GM21737 (cell line): ENCODE results near the gene PHACTR1.
"Not testable (repeated sequence)": the region's sequence is repeated elsewhere in the genome, so short reads cannot be mapped to it uniquely, and the experiment has no call there.

Experiments
- ATAC-seq: cut with Tn5 transposase; IDR thresholded peaks from one replicate; pipeline ENCODE4 v1.9.1; 2021; ENCODE audit warnings: mild to moderate bottlenecking, moderate library complexity; ENCODE audit not compliant: unreplicated experiment

The PHACTR1 gene

DNA sequence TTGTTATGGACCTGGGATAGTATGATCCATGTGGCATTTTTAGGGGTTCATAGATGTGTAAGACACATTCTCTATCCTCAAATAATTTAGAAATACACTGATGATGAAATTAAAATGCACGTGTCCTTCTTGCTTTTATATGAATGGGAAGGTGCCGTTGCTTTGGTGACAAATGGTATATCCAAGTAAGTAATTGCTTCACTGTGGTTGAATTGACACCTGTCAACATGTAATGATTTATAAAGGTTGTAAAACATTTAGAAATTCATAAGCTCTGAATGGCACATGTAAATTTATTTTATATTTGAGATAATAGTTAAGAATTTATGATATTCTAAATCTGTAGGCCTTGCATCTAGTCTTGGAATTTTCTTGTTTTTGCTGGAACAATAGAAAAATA lies 227.0 kb downstream of the PHACTR1 start:
- no peak for ATAC-seq

DNA sequence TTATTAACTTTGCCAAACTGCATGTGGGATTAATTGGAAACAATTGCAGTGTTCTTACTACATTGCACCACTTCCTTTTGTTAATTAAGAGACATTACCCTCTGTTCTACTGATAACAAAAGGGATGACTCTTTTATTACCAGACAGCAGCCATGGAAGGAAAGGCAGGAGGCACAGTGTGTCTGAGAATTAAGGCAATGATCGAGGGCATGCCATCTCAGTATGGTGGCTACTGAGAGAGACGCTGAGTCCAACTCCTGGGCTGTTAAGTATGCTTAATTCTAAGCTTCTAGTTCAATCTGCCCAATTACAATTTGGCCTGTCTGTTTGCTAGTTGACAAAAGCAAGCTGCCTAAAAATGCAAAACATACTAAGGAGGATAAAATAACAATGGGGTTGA lies 227.4 kb downstream of the PHACTR1 start:
- no peak for ATAC-seq

DNA sequence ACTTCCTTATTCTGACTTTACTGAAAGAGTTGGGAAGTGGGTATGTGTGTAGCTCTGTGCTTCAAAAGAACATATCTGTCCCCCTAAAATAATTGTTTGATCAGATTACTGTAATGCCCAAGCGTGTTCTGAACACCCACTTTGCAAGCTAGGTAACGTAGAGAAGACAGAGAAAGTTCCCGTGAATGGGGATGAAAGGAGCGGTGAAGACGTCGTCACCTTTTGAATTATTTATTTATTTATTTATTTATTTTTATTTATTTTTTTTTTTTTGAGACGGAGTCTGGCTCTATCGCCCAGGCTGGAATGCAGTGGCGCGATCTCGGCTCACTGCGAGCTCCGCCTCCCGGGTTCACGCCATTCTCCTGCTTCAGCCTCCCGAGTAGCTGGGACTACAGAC lies 228.0 kb downstream of the PHACTR1 start:
- ATAC-seq, result not testable (repeated sequence)

DNA sequence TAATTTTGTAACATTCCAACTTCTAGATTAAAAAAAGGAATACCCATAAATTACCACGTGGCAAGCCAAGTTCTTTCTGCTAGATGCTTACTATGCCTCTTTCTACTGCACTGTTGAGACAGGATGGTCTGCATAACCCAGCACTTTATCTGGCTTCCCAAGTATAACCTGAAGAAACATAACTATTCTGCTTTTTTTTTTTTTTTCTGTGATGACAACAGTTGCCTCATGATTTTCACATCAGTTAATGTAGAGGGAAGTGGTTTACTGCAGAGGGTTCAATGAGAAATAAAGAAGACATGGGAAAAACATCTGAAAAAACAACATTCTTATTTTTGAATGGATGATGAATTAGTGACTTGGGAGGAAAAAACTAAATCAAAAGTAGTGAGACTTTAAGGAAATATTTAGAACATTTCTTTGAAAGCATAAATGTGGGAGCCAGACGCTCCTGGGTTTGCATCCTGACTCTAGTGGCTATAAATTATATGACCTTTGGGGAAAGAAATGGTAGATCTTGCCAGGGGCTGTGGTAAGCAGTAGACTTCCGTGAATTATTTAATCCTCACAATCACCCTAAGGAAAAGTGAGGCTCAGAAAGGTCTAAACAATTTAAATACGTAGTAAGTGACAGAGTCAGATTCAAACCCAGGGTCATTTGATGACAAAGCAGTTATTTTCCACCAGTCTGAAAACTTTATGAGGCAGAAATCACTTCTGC lies 230.7 kb downstream of the PHACTR1 start:
- no peak for ATAC-seq

DNA sequence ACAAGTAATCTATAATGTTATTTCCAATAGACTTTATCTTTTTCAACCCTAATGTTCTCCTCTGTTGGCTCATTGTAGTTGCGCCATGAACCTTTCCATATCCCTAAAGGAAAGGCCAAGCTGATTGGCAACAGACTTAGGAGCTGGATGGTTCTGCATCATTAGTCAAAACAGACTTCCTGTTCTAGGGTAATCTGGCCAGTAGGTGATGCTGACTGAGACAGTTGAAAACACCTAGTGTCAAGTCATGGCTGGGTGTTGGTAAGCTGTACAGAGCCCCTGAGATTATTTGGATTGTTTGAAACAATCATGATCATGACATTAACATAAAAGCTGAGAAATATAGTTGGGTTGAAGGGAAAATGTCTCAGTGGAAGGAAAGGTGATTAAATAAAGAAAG lies 231.4 kb downstream of the PHACTR1 start:
- ATAC-seq, result no peak

DNA sequence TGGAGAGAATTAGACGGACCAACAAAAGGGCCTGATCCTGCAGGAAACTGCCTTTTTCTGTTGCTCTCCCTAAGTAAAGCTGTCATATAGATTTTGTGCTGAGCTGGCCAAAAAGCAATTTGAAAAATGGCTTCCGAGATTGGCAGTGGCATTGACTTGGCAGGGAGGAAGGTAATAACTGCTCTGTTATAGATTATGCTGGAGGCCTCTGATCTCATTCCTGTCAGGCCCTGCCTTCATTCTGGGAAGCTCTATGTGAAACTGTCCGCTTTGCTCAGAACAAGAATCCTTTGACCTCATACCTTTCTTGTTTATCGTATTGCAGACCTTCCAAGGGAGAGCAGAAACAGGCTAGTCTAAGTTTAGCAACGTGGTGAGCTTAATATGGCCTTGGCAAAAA lies 234.4 kb downstream of the PHACTR1 start:
- ATAC-seq, result no peak

DNA sequence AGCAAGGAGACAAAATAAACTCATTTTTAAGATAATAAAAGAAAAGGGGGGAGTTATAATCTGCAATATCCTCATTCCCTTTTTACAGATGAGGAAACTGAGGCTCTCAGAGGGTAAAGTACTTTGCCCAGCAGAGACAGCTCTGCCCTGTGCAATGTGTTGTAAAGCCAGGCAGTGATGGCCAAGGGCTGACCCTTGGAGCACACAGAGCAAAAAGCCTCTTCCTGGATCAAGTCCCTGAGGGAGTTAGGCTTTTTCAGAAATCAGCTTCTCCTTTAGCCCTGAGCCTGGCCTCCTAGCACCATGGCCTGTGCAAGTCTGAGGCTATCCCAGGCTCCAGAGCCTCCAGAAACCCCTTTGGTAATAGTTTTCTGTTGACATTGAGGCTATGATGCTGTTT lies 234.8 kb downstream of the PHACTR1 start:
- no peak for ATAC-seq

DNA sequence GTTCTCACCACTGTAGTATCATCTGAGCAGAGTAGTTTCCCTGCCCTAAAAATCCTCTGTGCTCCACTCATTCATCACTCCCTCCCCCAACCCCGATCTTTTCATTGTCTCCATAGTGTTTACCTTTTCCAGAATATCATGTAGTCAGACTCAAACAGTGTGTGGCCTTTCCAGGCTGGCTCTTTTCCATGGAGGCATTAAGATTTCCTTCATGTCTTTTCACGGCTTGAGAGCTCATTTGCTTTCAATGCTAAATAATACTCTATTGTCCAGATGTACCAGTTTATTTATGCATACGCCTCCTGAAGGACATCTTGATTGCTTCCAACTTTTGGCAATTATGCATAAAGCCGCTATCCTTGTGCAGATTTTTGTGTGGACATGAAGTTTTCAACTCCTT lies 235.8 kb downstream of the PHACTR1 start:
- no peak for ATAC-seq

DNA sequence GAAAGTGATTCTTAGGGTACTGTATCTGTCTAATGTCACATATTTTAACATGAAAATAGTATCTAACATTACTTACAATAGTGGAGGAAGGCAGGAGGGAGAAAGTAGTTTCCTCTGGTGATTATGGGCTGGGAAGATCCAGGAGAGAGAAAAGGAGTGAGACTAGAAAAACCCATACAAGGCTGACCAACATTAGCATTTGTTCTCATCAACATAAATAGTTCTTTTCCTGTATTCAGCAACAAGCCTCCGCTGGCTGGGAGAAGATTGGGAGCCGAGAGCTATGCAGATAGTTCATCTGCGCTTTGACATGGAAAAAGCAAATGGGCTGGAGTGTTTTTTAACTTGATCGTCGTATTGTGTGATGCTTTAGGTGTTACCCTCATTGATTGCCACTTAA lies 239.4 kb downstream of the PHACTR1 start:
- ATAC-seq, result no peak

DNA sequence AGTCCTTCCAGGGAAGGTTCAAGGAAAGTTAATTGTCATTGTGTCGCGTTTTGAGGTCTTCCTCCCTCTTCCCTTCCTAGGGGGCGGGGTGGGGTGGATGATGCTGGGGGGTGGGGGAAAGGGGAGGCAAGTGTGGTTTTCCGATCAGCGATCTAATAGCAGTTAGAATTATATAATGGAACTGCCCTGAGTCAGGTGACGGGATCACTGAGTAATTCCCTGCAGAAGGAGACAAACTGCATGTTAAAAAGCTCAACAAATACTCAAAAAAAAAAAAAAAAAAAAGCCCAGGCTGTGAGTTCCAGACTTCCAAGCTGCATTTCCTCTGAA lies 240.4 kb downstream of the PHACTR1 start:
- no peak for ATAC-seq

DNA sequence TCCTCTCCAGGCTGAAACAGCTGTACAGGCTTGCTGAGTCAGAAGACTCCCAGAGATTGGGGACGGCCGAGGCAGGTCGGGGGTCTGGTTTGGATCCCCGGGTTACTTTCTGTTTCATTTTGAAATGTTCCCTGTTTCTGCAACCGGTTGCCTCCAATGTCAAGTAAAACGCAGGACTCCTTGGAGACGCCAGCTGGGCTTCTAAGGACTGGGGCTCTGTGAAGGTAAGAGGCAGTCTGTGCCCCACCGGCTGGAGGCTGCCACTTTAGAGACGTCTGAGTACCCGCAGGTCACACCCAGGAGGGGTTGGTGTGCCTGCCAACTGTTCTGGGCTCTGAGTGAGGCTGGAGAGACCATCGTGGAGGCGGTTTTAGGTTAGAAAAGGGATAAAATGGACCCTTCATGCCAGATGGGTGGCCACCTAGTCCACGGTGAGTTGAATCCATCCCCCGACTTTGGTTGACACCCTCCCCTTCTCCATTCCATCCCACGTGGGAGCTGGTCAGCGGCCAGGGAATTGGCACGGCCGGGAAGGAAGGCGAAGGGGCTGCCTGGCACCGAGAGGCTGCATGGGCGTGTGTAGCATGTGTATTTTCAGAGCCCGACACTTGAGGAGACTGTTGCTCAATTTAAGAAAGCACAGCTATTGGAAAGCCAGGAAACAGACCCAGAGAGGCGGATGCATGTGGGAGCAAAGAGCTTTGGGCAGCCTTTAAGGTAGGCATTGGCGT lies 240.9 kb downstream of the PHACTR1 start:
- no peak for ATAC-seq

DNA sequence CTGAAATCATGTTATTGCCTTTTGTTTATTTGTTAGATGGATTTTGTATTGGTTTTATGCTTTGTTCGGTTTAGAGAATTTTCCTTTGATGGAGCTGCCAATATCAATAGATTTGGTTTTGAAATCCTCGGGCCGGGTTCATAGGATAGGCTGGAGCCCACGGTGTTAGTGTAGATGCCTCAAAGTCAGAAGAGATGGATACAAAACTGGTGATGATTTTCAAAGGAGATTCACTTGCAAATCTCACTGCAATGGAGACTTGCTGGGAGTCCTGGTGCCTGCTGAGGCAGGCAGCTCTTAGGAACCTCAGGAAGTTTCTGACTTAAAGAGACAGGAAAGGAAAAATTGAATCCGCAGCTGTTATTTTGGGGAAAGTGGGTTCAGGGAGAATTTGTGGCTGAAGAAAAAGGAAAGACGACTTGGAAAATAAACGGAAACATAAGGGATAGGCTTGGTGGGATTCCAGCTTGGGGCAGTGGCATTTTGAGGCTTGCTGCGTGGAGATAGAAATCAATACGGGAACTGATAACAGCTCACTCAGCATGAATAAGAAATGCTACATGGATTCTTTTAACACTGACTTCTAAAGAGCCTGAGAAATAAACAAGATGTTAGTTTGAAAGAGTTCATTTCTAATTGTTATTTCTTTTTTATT lies 241.6 kb downstream of the PHACTR1 start:
- ATAC-seq, result no peak

DNA sequence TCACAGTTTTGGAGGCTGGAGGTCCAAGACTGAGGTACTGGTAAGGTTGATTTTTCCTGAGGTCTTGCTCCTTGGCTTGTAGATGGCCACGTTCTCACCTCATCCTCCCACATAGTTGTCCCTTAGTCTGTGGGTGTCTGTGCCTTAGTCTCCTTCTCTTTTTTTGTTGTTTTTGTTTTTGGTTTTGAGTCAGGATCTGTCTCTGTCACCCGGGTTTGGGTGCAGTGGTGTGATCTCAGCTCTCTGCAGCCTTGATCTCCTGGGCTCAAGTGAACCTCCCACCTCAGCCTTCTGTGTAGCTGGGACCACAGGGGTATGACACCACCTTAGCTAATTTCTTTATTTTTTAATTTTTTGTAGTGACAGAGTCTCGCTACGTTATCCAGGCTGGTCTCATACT lies 245.2 kb downstream of the PHACTR1 start:
- no peak for ATAC-seq

DNA sequence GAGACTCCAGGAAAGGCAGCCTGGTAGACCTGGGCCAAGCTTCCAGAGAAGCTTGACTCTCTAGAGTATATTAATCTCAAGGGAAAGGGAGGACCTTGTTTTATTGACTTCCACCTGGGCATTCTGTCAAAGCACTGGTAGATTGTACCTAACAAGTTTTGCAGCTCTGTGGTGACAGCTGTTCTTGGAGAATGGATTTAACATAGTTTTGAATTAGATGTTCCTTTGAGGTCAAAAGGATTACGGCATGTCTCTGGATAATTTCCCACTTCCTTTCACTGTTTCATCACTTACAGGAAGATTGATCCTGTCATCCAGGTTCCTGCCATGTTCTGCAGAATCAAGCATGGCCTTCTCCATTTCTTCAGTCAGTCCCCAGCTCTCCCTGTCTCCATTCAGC lies 246.0 kb downstream of the PHACTR1 start:
- no peak for ATAC-seq

DNA sequence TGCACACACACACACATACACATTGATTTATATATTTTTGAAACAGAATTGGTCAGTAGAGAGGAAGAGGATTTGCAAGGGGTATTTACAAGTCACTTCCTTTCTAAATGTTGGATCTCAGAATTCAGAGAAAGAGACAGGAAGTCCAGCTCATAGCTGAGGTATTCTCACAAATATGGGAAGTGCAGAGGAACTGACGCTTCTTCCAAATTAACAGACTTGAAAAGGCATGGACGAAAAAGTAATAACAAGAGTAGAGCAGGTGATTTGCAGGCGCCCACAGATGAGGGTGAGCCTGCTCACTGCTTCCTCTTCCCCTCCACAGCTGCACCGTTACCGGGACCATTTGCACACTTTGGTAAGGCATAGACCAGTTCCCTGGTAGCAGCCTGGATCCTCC lies 246.4 kb downstream of the PHACTR1 start:
- ATAC-seq, result no peak

DNA sequence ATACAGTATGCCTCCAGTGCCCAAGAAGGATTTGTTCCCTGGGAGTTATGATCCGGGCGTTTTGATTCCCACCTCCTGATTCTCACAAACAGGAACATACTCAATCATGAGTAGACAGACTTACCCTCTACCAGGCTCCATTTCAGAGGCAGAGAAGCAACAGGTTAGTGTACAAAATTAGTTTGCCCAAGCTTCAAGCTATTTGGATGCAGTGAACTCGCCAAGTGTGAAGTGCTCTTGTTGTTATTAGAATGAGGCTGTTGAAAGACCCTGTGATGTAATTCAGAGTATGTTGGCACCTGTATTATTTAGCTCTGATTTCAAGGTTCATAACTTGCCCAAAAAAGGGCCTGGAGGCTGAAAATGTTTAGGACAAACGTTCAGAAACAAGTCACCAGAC lies 247.0 kb downstream of the PHACTR1 start:
- ATAC-seq, result no peak

DNA sequence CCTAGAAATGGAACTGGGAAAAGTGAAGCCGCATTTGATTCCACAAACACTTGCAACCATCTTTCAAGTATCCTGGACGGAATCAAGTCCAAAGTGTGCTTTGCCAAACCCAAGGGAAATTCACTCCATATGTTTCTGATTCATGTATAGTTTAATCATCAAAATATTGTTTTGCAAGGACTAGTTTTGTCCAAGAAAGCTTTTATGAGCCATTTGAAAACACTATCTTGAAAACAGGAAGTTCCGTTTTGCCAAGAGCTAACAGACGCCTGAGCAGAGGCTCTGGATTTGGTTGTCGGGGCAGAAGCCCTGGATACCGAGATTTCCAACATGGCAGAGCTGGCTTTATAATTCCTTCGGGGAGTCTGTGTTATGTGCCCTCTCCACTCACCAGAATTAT lies 251.1 kb downstream of the PHACTR1 start:
- ATAC-seq, result no peak

DNA sequence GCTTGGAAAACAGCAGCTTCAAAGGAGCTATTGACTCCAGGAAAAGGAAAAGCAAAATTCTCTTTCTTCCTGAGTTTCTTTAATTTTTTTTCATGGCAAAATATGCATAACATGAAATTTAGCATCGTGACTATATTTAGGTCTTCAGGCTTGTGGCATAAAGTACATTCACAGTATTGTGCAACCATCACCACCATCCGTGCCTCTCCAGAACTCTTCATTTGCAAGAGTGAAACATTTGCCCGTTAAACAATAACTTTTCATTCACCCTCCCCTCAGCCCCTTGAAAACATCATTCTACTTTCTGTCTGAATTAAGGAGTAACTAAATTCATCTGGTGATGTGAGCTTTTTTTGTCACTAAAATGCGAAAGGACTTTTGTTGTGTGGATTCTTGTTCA lies 251.7 kb downstream of the PHACTR1 start:
- ATAC-seq, result no peak

DNA sequence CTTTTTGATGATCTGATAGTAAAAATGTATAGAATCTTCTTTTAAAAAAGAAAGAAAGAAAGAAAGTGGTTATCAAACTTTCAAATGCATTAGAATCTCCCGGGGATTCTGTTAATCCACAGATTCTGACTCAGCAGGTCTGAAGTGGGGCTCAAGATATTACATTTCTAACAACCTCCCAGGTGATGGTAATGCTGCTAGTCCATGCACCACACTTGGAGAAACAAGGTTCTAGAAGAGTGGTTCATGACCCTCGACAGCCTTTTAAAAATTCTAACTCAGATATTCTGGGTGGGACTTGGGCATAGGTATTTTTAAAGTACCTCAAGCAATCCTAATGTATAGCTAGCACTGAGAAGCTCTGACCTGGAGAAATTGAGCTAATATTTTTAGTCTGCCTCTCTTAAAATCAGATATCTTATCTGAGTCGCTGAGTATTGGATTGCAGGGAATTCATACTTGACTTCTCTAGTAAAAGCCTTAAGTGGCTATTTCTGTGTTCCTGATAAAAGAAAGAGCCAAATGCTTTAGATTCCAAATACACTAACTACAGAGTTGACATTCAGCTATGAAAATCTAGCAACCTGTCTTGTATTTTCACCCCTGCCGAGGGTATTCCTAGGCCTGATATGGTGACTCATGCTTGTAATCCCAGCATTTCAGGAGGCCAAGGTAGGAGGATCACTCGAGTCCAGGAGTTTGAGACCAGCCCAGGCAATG lies 252.4 kb downstream of the PHACTR1 start:
- no peak for ATAC-seq

DNA sequence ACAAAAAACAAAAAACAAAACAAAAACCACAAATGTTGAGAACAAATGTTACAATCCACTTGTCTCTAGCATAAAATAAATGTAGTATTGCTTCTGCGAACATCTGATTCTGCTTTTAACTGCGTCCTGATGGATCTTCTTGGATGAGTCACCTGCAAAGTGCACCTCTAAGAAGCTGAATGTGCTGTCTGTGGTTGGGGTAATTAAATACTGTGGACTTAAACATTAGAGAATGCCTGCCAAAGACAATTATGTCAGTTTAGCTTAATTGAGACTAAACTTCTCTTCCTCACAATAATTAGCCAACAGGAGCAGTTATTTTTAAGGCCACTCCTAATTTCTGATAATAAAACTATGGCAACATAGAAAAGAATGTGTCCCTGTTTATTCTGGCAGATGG lies 253.4 kb downstream of the PHACTR1 start:
- no peak for ATAC-seq

DNA sequence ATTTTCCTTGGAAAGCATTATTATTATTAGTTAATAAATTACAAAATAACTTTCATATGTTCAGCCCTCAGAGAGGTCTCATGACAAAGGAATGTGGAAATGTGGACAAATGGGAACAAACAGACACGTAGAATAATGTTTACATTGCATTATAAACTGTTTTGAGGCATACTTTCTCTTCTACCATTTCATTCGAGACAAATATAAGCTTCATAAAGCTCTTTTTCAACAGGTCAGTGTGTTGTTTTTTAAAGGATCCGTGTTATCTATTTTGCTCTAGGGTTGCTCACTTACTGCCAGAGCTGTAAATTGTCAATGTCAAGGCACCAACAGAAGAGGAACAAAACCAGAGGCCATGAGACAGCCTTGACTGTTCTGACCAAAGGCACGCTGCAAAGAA lies 256.8 kb downstream of the PHACTR1 start:
- ATAC-seq, result no peak

DNA sequence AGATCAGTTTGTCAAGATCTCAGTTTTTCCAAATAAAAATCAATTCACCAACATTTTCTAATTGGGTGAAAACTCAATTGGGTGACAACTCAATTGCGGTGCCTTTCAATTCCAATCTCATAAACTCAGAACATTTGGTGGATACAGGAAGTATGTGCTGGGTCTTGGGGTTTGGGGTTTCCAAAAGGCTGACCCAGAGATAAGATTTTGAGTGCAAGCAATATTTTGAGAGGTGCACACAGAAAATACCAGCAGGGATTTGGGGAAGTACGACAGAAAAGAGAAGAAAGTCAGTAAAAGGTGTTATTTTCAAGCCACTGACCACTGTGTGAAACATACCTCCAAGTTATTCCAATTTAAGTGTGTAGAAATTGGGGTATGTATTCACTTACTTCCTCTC lies 258.0 kb downstream of the PHACTR1 start:
- no peak for ATAC-seq
